ENCODE results near the gene CAST. TPM values are rescaled to one million over a fixed set of nuclear protein-coding genes. Genes with fewer than 3 reads are reported as not detected.

Gene CAST
- total and polyA plus RNA-seq, 10 donors: 30.0 to 233 (median 185) TPM

GRCh38 chr5:96687812-96688453 lies 25.8 kb downstream of the CAST start:
- DNase-seq: no peak
- H3K27me3 ChIP-seq (replicated peaks in 1 of 7): no peaks in the 10 kb centered on the region
- intact Hi-C loops (cut with DNase I; ENCODE audit: low total_unique reads): loop anchor here (10.0 kb wide), 1 partner anchor 73 kb away; no protein-coding TSS in a partner anchor
- 45 to 58% (median 52%) methylated on average over 5 of the region's 5 CpGs for WGBS, 5 donors
- peaks cover 0 to 45% (median 15%) of the 10 kb centered on the region in 6 donors for H3K4me1 ChIP-seq
- H3K4me3 ChIP-seq: no peak overlapping the region
- peak overlapping the region in 1 of 8 donors; percentile 31 for H3K27ac ChIP-seq
- no peaks in the 10 kb centered on the region for H3K9me3 ChIP-seq
- TF ChIP-seq POLR2AphosphoS5 (IDR thresholded peaks at IDR 0.05): no peak
- no peak for TF ChIP-seq POLR2A (IDR thresholded peaks at IDR 0.05)
- TF ChIP-seq, protein P1, sequence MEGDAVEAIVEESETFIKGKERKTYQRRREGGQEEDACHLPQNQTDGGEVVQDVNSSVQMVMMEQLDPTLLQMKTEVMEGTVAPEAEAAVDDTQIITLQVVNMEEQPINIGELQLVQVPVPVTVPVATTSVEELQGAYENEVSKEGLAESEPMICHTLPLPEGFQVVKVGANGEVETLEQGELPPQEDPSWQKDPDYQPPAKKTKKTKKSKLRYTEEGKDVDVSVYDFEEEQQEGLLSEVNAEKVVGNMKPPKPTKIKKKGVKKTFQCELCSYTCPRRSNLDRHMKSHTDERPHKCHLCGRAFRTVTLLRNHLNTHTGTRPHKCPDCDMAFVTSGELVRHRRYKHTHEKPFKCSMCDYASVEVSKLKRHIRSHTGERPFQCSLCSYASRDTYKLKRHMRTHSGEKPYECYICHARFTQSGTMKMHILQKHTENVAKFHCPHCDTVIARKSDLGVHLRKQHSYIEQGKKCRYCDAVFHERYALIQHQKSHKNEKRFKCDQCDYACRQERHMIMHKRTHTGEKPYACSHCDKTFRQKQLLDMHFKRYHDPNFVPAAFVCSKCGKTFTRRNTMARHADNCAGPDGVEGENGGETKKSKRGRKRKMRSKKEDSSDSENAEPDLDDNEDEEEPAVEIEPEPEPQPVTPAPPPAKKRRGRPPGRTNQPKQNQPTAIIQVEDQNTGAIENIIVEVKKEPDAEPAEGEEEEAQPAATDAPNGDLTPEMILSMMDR (IDR thresholded peaks at IDR 0.05 in 8 of 11, conservative IDR thresholded peaks at IDR 0.05 in 3 of 11): peak in 8 of 11 experiments; percentile 17 to 62 (median 50)
- peaks cover 0 to 33% (median 0%) of the 10 kb centered on the region in 6 donors for H3K36me3 ChIP-seq

DNA sequence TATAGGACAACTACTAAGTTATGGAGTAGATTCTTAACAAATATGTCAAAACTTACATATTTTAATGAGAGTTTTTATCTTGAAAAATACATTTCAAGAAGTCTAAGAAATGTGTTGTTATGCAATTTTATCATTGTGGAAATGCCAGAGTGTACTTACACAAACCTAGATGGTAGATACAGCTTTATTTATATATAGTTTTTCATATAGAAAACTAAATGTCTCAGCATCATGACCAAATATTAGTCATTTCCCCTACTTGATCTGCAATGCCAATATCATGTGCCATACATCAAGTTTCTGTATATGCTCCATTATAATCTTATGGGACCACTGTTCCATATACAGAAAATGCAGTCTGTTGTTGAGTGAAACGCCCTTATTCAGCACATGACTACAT lies 28.7 kb downstream of the CAST start:
- TF ChIP-seq, protein P1 (IDR thresholded peaks at IDR 0.05 in 8 of 11, conservative IDR thresholded peaks at IDR 0.05 in 3 of 11): no peak
- no peak for TF ChIP-seq POLR2AphosphoS5 (IDR thresholded peaks at IDR 0.05)
- TF ChIP-seq POLR2A (IDR thresholded peaks at IDR 0.05): no peak
- Histone ChIP-seq H3K27ac (no peak overlapping the region), H3K9me3 (no peaks in the 10 kb centered on the region), H3K27me3 (replicated peaks in 1 of 7) (no peaks in the 10 kb centered on the region), H3K4me3 (no peak overlapping the region), H3K36me3 (peaks cover 0 to 29% (median 1%) of the 10 kb centered on the region in 6 donors), H3K4me1 (peaks cover 0 to 45% (median 15%) of the 10 kb centered on the region in 6 donors)
- intact Hi-C loops (cut with DNase I; ENCODE audit: low total_unique reads): no loop called here
- WGBS, 5 donors: 83 to 95% (median 90%) methylated on average over 1 of the region's 1 CpG
- no peak for DNase-seq

- TF ChIP-seq, protein P1 (IDR thresholded peaks at IDR 0.05 in 8 of 11, conservative IDR thresholded peaks at IDR 0.05 in 3 of 11): no peak
- TF ChIP-seq POLR2AphosphoS5 (IDR thresholded peaks at IDR 0.05) (no peak), POLR2A (IDR thresholded peaks at IDR 0.05) (no peak)
- no peaks in the 10 kb centered on the region for H3K27me3 ChIP-seq (replicated peaks in 1 of 7)
- 67 to 86% (median 83%) methylated on average over 2 of the region's 2 CpGs for WGBS, 5 donors
- H3K4me1 ChIP-seq: peaks cover 0 to 38% (median 13%) of the 10 kb centered on the region in 6 donors
- H3K9me3 ChIP-seq: no peaks in the 10 kb centered on the region
- peaks cover 0 to 32% (median 8%) of the 10 kb centered on the region in 6 donors for H3K36me3 ChIP-seq
- H3K27ac ChIP-seq: peak overlapping the region in 3 of 8 donors; percentile 3 to 48 (median 44)
- intact Hi-C loops (cut with DNase I; ENCODE audit: low total_unique reads): no loop called here
- H3K4me3 ChIP-seq: no peak overlapping the region
- DNase-seq: no peak
These were observed 29.5 kb downstream of the CAST start for GRCh38 chr5:96691503-96692303.

GRCh38 chr5:96692441-96692840 lies 30.3 kb downstream of the CAST start:
- Histone ChIP-seq H3K9me3 (no peaks in the 10 kb centered on the region), H3K36me3 (peaks cover 0 to 40% (median 11%) of the 10 kb centered on the region in 6 donors), H3K4me3 (no peak overlapping the region), H3K27me3 (replicated peaks in 1 of 7) (no peaks in the 10 kb centered on the region), H3K4me1 (peaks cover 0 to 31% (median 6%) of the 10 kb centered on the region in 6 donors), H3K27ac (peak overlapping the region in 4 of 8 donors; percentile 3 to 48 (median 36))
- TF ChIP-seq, protein P1 (IDR thresholded peaks at IDR 0.05 in 8 of 11, conservative IDR thresholded peaks at IDR 0.05 in 3 of 11): no peak
- peak in 1 of 3 donors; percentile 41 for TF ChIP-seq POLR2AphosphoS5 (IDR thresholded peaks at IDR 0.05)
- intact Hi-C loops (cut with DNase I; ENCODE audit: low total_unique reads): no loop called here
- 45 to 83% (median 75%) methylated on average over 2 of the region's 2 CpGs for WGBS, 5 donors
- DNase-seq: no peak

All from spleen (tissue), 11 donors.